ENCODE data around the gene EVPL.

DNA sequence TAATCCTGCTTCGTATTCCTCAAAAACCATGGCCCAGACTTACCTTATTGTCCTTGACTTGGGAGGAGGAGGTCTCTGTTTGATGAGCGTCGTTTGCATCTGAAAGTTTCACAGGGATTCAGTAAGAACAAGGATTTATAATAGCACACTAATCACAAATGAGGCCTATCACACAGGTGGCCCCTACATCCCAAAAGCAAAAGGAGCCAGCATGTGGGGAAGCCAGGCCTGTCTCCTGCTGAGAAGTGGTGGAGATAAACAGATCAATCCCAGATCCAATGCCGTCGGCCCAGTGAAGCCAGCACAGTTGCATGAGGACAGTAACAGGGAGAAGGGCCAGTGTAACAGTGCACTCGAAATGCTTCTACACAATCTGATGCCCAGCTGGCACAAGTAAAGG, 13.3 kb upstream of the EVPL start:
- no peak for TF ChIP-seq CTCF (IDR thresholded peaks at IDR 0.05; ENCODE audit: borderline replicate concordance, extremely low read depth, low read length, poor library complexity, severe bottlenecking)
- TF ChIP-seq EZH2 (IDR thresholded peaks at IDR 0.05; ENCODE audit: borderline replicate concordance, low read depth, low read length, severe bottlenecking): no peak

Data from DND-41 (cell line).